ENCODE data around the gene ECPAS.
"Not testable (repeated sequence)": the region's sequence is repeated elsewhere in the genome, so short reads cannot be mapped to it uniquely, and the experiment has no call there.

Gene ECPAS

GRCh38 chr9:111483858-111484571, at the start of gene ECPAS:
Gene ECPAS, minus strand, starts transcription at chr9:111484383. Its CDS starts 11,465 bp downstream, at chr9:111472918.
- H3K27ac Mint-ChIP-seq: peak within 1 kb of the TSS; percentile 79
- H3K4me1 Mint-ChIP-seq: peaks cover 28% of the 10 kb centered on the region
- DNase-seq (ENCODE audit: low spot score in 2 of 2): peak; percentile 59 to 89
- H3K36me3 Mint-ChIP-seq: peaks cover 21% of the 10 kb centered on the region
- ATAC-seq: peak; percentile 85
- no peaks in the 10 kb centered on the region for H3K9me3 Mint-ChIP-seq
- peak within 1 kb of the TSS; percentile 75 for H3K4me3 Mint-ChIP-seq

- Mint-ChIP-seq H3K4me1 (no peaks in the 10 kb centered on the region), H3K4me3 (no peak overlapping the region), H3K36me3 (peaks cover 4% of the 10 kb centered on the region), H3K27ac (no peak overlapping the region), H3K9me3 (peaks cover 5% of the 10 kb centered on the region)
- DNase-seq (ENCODE audit: low spot score in 2 of 2) (no peak), ATAC-seq (no peak)
These were observed 49.1 kb upstream of the ECPAS start for GRCh38 chr9:111533099-111533790.

- DNase-seq (ENCODE audit: low spot score in 2 of 2) (no peak), ATAC-seq (no peak)
- Mint-ChIP-seq H3K4me1 (peaks cover 7% of the 10 kb centered on the region), H3K27ac (no peak overlapping the region), H3K36me3 (peaks cover 1% of the 10 kb centered on the region), H3K4me3 (no peak overlapping the region), H3K9me3 (peaks cover 7% of the 10 kb centered on the region)
These were observed 47.5 kb upstream of the ECPAS start for GRCh38 chr9:111531716-111532115.

GRCh38 chr9:111529787-111530186, 45.6 kb upstream of the ECPAS start:
- Mint-ChIP-seq H3K9me3 (peaks cover 7% of the 10 kb centered on the region), H3K4me1 (peaks cover 21% of the 10 kb centered on the region), H3K36me3 (peaks cover 9% of the 10 kb centered on the region), H3K4me3 (no peak overlapping the region), H3K27ac (no peak overlapping the region)
- ATAC-seq (no peak), DNase-seq (ENCODE audit: low spot score in 2 of 2) (no peak)

- DNase-seq (ENCODE audit: low spot score in 2 of 2): peak; percentile 2 to 56
- peaks cover 2% of the 10 kb centered on the region for H3K9me3 Mint-ChIP-seq
- H3K4me3 Mint-ChIP-seq: peak overlapping the region; percentile 27
- peaks cover 28% of the 10 kb centered on the region for H3K4me1 Mint-ChIP-seq
- H3K27ac Mint-ChIP-seq: no peak overlapping the region
- peaks cover 16% of the 10 kb centered on the region for H3K36me3 Mint-ChIP-seq
- ATAC-seq: peak; percentile 93
These were observed 43.2 kb upstream of the ECPAS start for GRCh38 chr9:111527347-111527746.

GRCh38 chr9:111525056-111525977, 41.1 kb upstream of the ECPAS start, which contains the start of gene ZNF483:
Gene ZNF483, plus strand, starts transcription at chr9:111525179. Its CDS starts 2,217 bp downstream, at chr9:111527396.
- peaks cover 16% of the 10 kb centered on the region for H3K36me3 Mint-ChIP-seq
- peak within 1 kb of the TSS; percentile 87 for H3K4me3 Mint-ChIP-seq
- peaks cover 2% of the 10 kb centered on the region for H3K9me3 Mint-ChIP-seq
- peak within 1 kb of the TSS; percentile 93 for H3K27ac Mint-ChIP-seq
- H3K4me1 Mint-ChIP-seq: peaks cover 28% of the 10 kb centered on the region
- peak; percentile 67 for ATAC-seq
- DNase-seq (ENCODE audit: low spot score in 2 of 2): peak; percentile 38 to 75

- Mint-ChIP-seq H3K27ac (peak overlapping the region; percentile 93), H3K36me3 (peaks cover 16% of the 10 kb centered on the region), H3K4me1 (peaks cover 28% of the 10 kb centered on the region), H3K9me3 (peaks cover 2% of the 10 kb centered on the region), H3K4me3 (peak overlapping the region; percentile 87)
- no peak for ATAC-seq
- DNase-seq (ENCODE audit: low spot score in 2 of 2): no peak
These were observed 40.5 kb upstream of the ECPAS start for GRCh38 chr9:111524731-111525055.

GRCh38 chr9:111516061-111516465, 31.9 kb upstream of the ECPAS start:
- no peak for ATAC-seq
- no peaks in the 10 kb centered on the region for H3K9me3 Mint-ChIP-seq
- H3K4me3 Mint-ChIP-seq: no peak overlapping the region
- DNase-seq (ENCODE audit: low spot score in 2 of 2): no peak
- peaks cover 4% of the 10 kb centered on the region for H3K4me1 Mint-ChIP-seq
- no peak overlapping the region for H3K27ac Mint-ChIP-seq
- no peaks in the 10 kb centered on the region for H3K36me3 Mint-ChIP-seq

GRCh38 chr9:111514967-111515366, 30.8 kb upstream of the ECPAS start:
- no peak overlapping the region for H3K4me3 Mint-ChIP-seq
- peaks cover 3% of the 10 kb centered on the region for H3K9me3 Mint-ChIP-seq
- ATAC-seq (peak; percentile 78), DNase-seq (ENCODE audit: low spot score in 2 of 2) (no peak)
- H3K36me3 Mint-ChIP-seq: no peaks in the 10 kb centered on the region
- no peak overlapping the region for H3K27ac Mint-ChIP-seq
- H3K4me1 Mint-ChIP-seq: peaks cover 4% of the 10 kb centered on the region

- H3K4me3 Mint-ChIP-seq; DNase-seq (ENCODE audit: low spot score in 2 of 2); H3K9me3 Mint-ChIP-seq; H3K27ac Mint-ChIP-seq; ATAC-seq; H3K36me3 Mint-ChIP-seq; H3K4me1 Mint-ChIP-seq: not testable (repeated sequence)
These were observed 27.4 kb upstream of the ECPAS start for GRCh38 chr9:111511581-111511980.

- no peaks in the 10 kb centered on the region for H3K4me1 Mint-ChIP-seq
- no peak for ATAC-seq
- H3K4me3 Mint-ChIP-seq: no peak overlapping the region
- DNase-seq (ENCODE audit: low spot score in 2 of 2): no peak
- no peaks in the 10 kb centered on the region for H3K9me3 Mint-ChIP-seq
- no peak overlapping the region for H3K27ac Mint-ChIP-seq
- H3K36me3 Mint-ChIP-seq: no peaks in the 10 kb centered on the region
These were observed 18.3 kb upstream of the ECPAS start for GRCh38 chr9:111502506-111502905.

GRCh38 chr9:111501648-111502047, 17.5 kb upstream of the ECPAS start:
- Mint-ChIP-seq H3K9me3 (no peaks in the 10 kb centered on the region), H3K36me3 (no peaks in the 10 kb centered on the region), H3K4me1 (no peaks in the 10 kb centered on the region), H3K27ac (no peak overlapping the region), H3K4me3 (no peak overlapping the region)
- no peak for ATAC-seq
- DNase-seq (ENCODE audit: low spot score in 2 of 2): no peak

- Mint-ChIP-seq H3K36me3 (no peaks in the 10 kb centered on the region), H3K9me3 (no peaks in the 10 kb centered on the region), H3K4me1 (no peaks in the 10 kb centered on the region), H3K27ac (no peak overlapping the region), H3K4me3 (no peak overlapping the region)
- ATAC-seq (no peak), DNase-seq (ENCODE audit: low spot score in 2 of 2) (no peak)
These were observed 16.9 kb upstream of the ECPAS start for GRCh38 chr9:111501005-111501562.

GRCh38 chr9:111497196-111497595, 13.0 kb upstream of the ECPAS start:
- not testable (repeated sequence) for H3K4me3 Mint-ChIP-seq; DNase-seq (ENCODE audit: low spot score in 2 of 2); H3K36me3 Mint-ChIP-seq; H3K9me3 Mint-ChIP-seq; ATAC-seq; H3K27ac Mint-ChIP-seq; H3K4me1 Mint-ChIP-seq

- Mint-ChIP-seq H3K27ac (peak overlapping the region; percentile 79), H3K36me3 (peaks cover 21% of the 10 kb centered on the region), H3K4me3 (peak overlapping the region; percentile 71)
These were observed 350 bp upstream of the ECPAS start for GRCh38 chr9:111484572-111484894.

More at GRCh38 chr9:111484572-111484894, 350 bp upstream of the ECPAS start:
- peaks cover 26% of the 10 kb centered on the region for H3K4me1 Mint-ChIP-seq
- no peaks in the 10 kb centered on the region for H3K9me3 Mint-ChIP-seq
- no peak for ATAC-seq
- no peak for DNase-seq (ENCODE audit: low spot score in 2 of 2)
